Measurements from ENCODE around the gene MEIS1.

GRCh38 chr2:66543257-66543767 is 108.4 kb downstream of the MEIS1 start:
- no peak for TF ChIP-seq CHD1 (IDR thresholded peaks at IDR 0.05; ENCODE audit: low read depth, low read length)
- no peak for TF ChIP-seq CTCF (IDR thresholded peaks at IDR 0.05; ENCODE audit: control extremely low read depth in 1 of 3, insufficient read depth in 1 of 3, low read depth in 1 of 3, low read length in 3 of 3)

Data from H1 (cell line).